ENCODE results near the gene TBL1X.

TBL1X gene

GRCh38 chrX:9651737-9652136, 186.9 kb downstream of the TBL1X start:
- Histone ChIP-seq H3K4me3 (ENCODE audit: insufficient read depth, low read depth, low read length) (no peak overlapping the region), H3K27me3 (ENCODE audit: control insufficient read depth, insufficient read depth, low read length, poor library complexity, severe bottlenecking) (no peaks in the 10 kb centered on the region), H3K4me1 (ENCODE audit: control insufficient read depth, insufficient read depth, low read length) (no peaks in the 10 kb centered on the region), H3K27ac (ENCODE audit: insufficient read depth, low read depth, low read length, poor library complexity, severe bottlenecking) (no peak overlapping the region), H3K36me3 (ENCODE audit: control insufficient read depth, insufficient read depth, low read length) (no peaks in the 10 kb centered on the region), H3K9me3 (ENCODE audit: control insufficient read depth, low read length) (no peaks in the 10 kb centered on the region)
- 94 to 97% methylated on average over 8 to 9 of the region's 9 CpGs for WGBS, 2 experiments

- 95 to 96% methylated on average over 13 of the region's 13 CpGs for WGBS, 2 experiments
- H3K36me3 ChIP-seq (ENCODE audit: control insufficient read depth, insufficient read depth, low read length): no peaks in the 10 kb centered on the region
- no peaks in the 10 kb centered on the region for H3K9me3 ChIP-seq (ENCODE audit: control insufficient read depth, low read length)
- no peaks in the 10 kb centered on the region for H3K4me1 ChIP-seq (ENCODE audit: control insufficient read depth, insufficient read depth, low read length)
- H3K27me3 ChIP-seq (ENCODE audit: control insufficient read depth, insufficient read depth, low read length, poor library complexity, severe bottlenecking): no peaks in the 10 kb centered on the region
- no peak overlapping the region for H3K27ac ChIP-seq (ENCODE audit: insufficient read depth, low read depth, low read length, poor library complexity, severe bottlenecking)
- H3K4me3 ChIP-seq (ENCODE audit: insufficient read depth, low read depth, low read length): no peak overlapping the region
Observed at GRCh38 chrX:9654929-9655328, 190.1 kb downstream of the TBL1X start.

GRCh38 chrX:9656277-9656676, 191.4 kb downstream of the TBL1X start:
- Histone ChIP-seq H3K27ac (ENCODE audit: insufficient read depth, low read depth, low read length, poor library complexity, severe bottlenecking) (no peak overlapping the region), H3K36me3 (ENCODE audit: control insufficient read depth, insufficient read depth, low read length) (no peaks in the 10 kb centered on the region), H3K4me1 (ENCODE audit: control insufficient read depth, insufficient read depth, low read length) (no peaks in the 10 kb centered on the region), H3K9me3 (ENCODE audit: control insufficient read depth, low read length) (no peaks in the 10 kb centered on the region), H3K27me3 (ENCODE audit: control insufficient read depth, insufficient read depth, low read length, poor library complexity, severe bottlenecking) (no peaks in the 10 kb centered on the region), H3K4me3 (ENCODE audit: insufficient read depth, low read depth, low read length) (no peak overlapping the region)
- 95 to 98% methylated on average over 6 of the region's 6 CpGs for WGBS, 2 experiments

GRCh38 chrX:9656871-9657270, 192.0 kb downstream of the TBL1X start:
- no peaks in the 10 kb centered on the region for H3K4me1 ChIP-seq (ENCODE audit: control insufficient read depth, insufficient read depth, low read length)
- H3K36me3 ChIP-seq (ENCODE audit: control insufficient read depth, insufficient read depth, low read length): no peaks in the 10 kb centered on the region
- H3K27me3 ChIP-seq (ENCODE audit: control insufficient read depth, insufficient read depth, low read length, poor library complexity, severe bottlenecking): no peaks in the 10 kb centered on the region
- H3K4me3 ChIP-seq (ENCODE audit: insufficient read depth, low read depth, low read length): no peak overlapping the region
- no peaks in the 10 kb centered on the region for H3K9me3 ChIP-seq (ENCODE audit: control insufficient read depth, low read length)
- no peak overlapping the region for H3K27ac ChIP-seq (ENCODE audit: insufficient read depth, low read depth, low read length, poor library complexity, severe bottlenecking)
- WGBS, 2 experiments: 63 to 67% methylated on average over 3 of the region's 3 CpGs

- no peaks in the 10 kb centered on the region for H3K27me3 ChIP-seq (ENCODE audit: control insufficient read depth, insufficient read depth, low read length, poor library complexity, severe bottlenecking)
- no peak overlapping the region for H3K4me3 ChIP-seq (ENCODE audit: insufficient read depth, low read depth, low read length)
- 96 to 97% methylated on average over 6 of the region's 6 CpGs for WGBS, 2 experiments
- no peaks in the 10 kb centered on the region for H3K9me3 ChIP-seq (ENCODE audit: control insufficient read depth, low read length)
- no peak overlapping the region for H3K27ac ChIP-seq (ENCODE audit: insufficient read depth, low read depth, low read length, poor library complexity, severe bottlenecking)
- H3K36me3 ChIP-seq (ENCODE audit: control insufficient read depth, insufficient read depth, low read length): no peaks in the 10 kb centered on the region
- no peaks in the 10 kb centered on the region for H3K4me1 ChIP-seq (ENCODE audit: control insufficient read depth, insufficient read depth, low read length)
Observed at GRCh38 chrX:9657590-9658256, 192.9 kb downstream of the TBL1X start.

- no peaks in the 10 kb centered on the region for H3K36me3 ChIP-seq (ENCODE audit: control insufficient read depth, insufficient read depth, low read length)
- H3K4me3 ChIP-seq (ENCODE audit: insufficient read depth, low read depth, low read length): no peak overlapping the region
- no peaks in the 10 kb centered on the region for H3K4me1 ChIP-seq (ENCODE audit: control insufficient read depth, insufficient read depth, low read length)
- H3K9me3 ChIP-seq (ENCODE audit: control insufficient read depth, low read length): no peaks in the 10 kb centered on the region
- H3K27me3 ChIP-seq (ENCODE audit: control insufficient read depth, insufficient read depth, low read length, poor library complexity, severe bottlenecking): no peaks in the 10 kb centered on the region
- WGBS, 2 experiments: 96 to 99% methylated on average over 4 of the region's 4 CpGs
- H3K27ac ChIP-seq (ENCODE audit: insufficient read depth, low read depth, low read length, poor library complexity, severe bottlenecking): no peak overlapping the region
Observed at GRCh38 chrX:9658409-9658808, 193.6 kb downstream of the TBL1X start.

GRCh38 chrX:9659571-9660195, 194.8 kb downstream of the TBL1X start:
- H3K27ac ChIP-seq (ENCODE audit: insufficient read depth, low read depth, low read length, poor library complexity, severe bottlenecking): no peak overlapping the region
- no peaks in the 10 kb centered on the region for H3K9me3 ChIP-seq (ENCODE audit: control insufficient read depth, low read length)
- WGBS, 2 experiments: 96% methylated on average over 17 of the region's 17 CpGs
- H3K4me1 ChIP-seq (ENCODE audit: control insufficient read depth, insufficient read depth, low read length): no peaks in the 10 kb centered on the region
- H3K36me3 ChIP-seq (ENCODE audit: control insufficient read depth, insufficient read depth, low read length): no peaks in the 10 kb centered on the region
- no peak overlapping the region for H3K4me3 ChIP-seq (ENCODE audit: insufficient read depth, low read depth, low read length)
- H3K27me3 ChIP-seq (ENCODE audit: control insufficient read depth, insufficient read depth, low read length, poor library complexity, severe bottlenecking): no peaks in the 10 kb centered on the region

DNA sequence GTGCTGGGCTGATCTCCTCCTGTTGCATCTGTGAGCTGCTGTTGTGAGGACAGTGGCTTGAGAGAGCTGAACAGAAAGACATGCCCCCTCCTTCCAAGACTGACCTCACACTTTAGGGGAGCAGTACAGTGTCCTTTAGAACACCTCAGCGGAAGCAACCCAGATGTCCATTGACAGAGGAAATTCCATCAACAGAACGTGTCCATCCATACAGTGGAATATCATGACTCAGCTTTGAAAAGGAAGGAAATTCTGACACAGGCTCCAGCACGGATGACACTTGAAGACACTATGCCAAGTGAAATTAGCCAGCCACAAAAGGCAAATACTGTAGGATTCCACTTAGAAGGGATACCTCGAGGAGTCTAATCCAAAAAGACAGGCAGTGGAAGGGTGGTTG, 197.3 kb downstream of the TBL1X start:
- WGBS, 2 experiments: 96 to 99% methylated on average over 4 of the region's 4 CpGs
- Histone ChIP-seq H3K9me3 (ENCODE audit: control insufficient read depth, low read length) (no peaks in the 10 kb centered on the region), H3K36me3 (ENCODE audit: control insufficient read depth, insufficient read depth, low read length) (peaks cover 3% of the 10 kb centered on the region), H3K27ac (ENCODE audit: insufficient read depth, low read depth, low read length, poor library complexity, severe bottlenecking) (no peak overlapping the region), H3K4me1 (ENCODE audit: control insufficient read depth, insufficient read depth, low read length) (no peaks in the 10 kb centered on the region), H3K4me3 (ENCODE audit: insufficient read depth, low read depth, low read length) (no peak overlapping the region), H3K27me3 (ENCODE audit: control insufficient read depth, insufficient read depth, low read length, poor library complexity, severe bottlenecking) (no peaks in the 10 kb centered on the region)

GRCh38 chrX:9663216-9663615, 198.4 kb downstream of the TBL1X start:
- 94 to 97% methylated on average over 6 of the region's 6 CpGs for WGBS, 2 experiments
- Histone ChIP-seq H3K4me1 (ENCODE audit: control insufficient read depth, insufficient read depth, low read length) (no peaks in the 10 kb centered on the region), H3K27me3 (ENCODE audit: control insufficient read depth, insufficient read depth, low read length, poor library complexity, severe bottlenecking) (no peaks in the 10 kb centered on the region), H3K4me3 (ENCODE audit: insufficient read depth, low read depth, low read length) (no peak overlapping the region), H3K9me3 (ENCODE audit: control insufficient read depth, low read length) (no peaks in the 10 kb centered on the region), H3K27ac (ENCODE audit: insufficient read depth, low read depth, low read length, poor library complexity, severe bottlenecking) (no peak overlapping the region), H3K36me3 (ENCODE audit: control insufficient read depth, insufficient read depth, low read length) (peaks cover 3% of the 10 kb centered on the region)

GRCh38 chrX:9664224-9664623, 199.4 kb downstream of the TBL1X start:
- H3K4me3 ChIP-seq (ENCODE audit: insufficient read depth, low read depth, low read length): no peak overlapping the region
- no peak overlapping the region for H3K27ac ChIP-seq (ENCODE audit: insufficient read depth, low read depth, low read length, poor library complexity, severe bottlenecking)
- H3K9me3 ChIP-seq (ENCODE audit: control insufficient read depth, low read length): no peaks in the 10 kb centered on the region
- H3K27me3 ChIP-seq (ENCODE audit: control insufficient read depth, insufficient read depth, low read length, poor library complexity, severe bottlenecking): no peaks in the 10 kb centered on the region
- WGBS, 2 experiments: 90 to 91% methylated on average over 5 to 6 of the region's 6 CpGs
- no peaks in the 10 kb centered on the region for H3K4me1 ChIP-seq (ENCODE audit: control insufficient read depth, insufficient read depth, low read length)
- H3K36me3 ChIP-seq (ENCODE audit: control insufficient read depth, insufficient read depth, low read length): peaks cover 3% of the 10 kb centered on the region
